ENCODE measurements around the gene AP5B1.
A peak's percentile ranks its signal among the peaks of the same experiment; 100 is the strongest.

The AP5B1 gene

GRCh38 chr11:65780770-65781151, at the start of gene AP5B1:
Gene AP5B1, minus strand, starts transcription at chr11:65780976. Its CDS starts 385 bp downstream, at chr11:65780591.
- peak; percentile 80 for DNase-seq

GRCh38 chr11:65829459-65829858, 48.7 kb upstream of the AP5B1 start:
- DNase-seq, result no peak

GRCh38 chr11:65826984-65827735, 46.4 kb upstream of the AP5B1 start:
- DNase-seq, result no peak

GRCh38 chr11:65822776-65823528, 42.2 kb upstream of the AP5B1 start:
- no peak for DNase-seq

- DNase-seq, result no peak
Observed at GRCh38 chr11:65821107-65821506, 40.3 kb upstream of the AP5B1 start.

- peak; percentile 100 for DNase-seq
Observed at GRCh38 chr11:65817835-65818680, 37.3 kb upstream of the AP5B1 start.

- no peak for DNase-seq
Observed at GRCh38 chr11:65817312-65817834, 36.6 kb upstream of the AP5B1 start.

GRCh38 chr11:65816696-65817095, 35.9 kb upstream of the AP5B1 start:
- DNase-seq, result no peak

- no peak for DNase-seq
Observed at GRCh38 chr11:65814986-65815565, 34.3 kb upstream of the AP5B1 start.

GRCh38 chr11:65814131-65814985, 33.6 kb upstream of the AP5B1 start:
- DNase-seq, result no peak

GRCh38 chr11:65811764-65812475, 31.1 kb upstream of the AP5B1 start:
- no peak for DNase-seq

GRCh38 chr11:65810046-65810868, 29.5 kb upstream of the AP5B1 start:
- no peak for DNase-seq

- DNase-seq, result no peak
Observed at GRCh38 chr11:65809496-65809895, 28.7 kb upstream of the AP5B1 start.

- DNase-seq, result no peak
Observed at GRCh38 chr11:65808744-65809341, 28.1 kb upstream of the AP5B1 start.

- no peak for DNase-seq
Observed at GRCh38 chr11:65806979-65807378, 26.2 kb upstream of the AP5B1 start.

GRCh38 chr11:65803797-65804492, 23.2 kb upstream of the AP5B1 start:
- no peak for DNase-seq

- no peak for DNase-seq
Observed at GRCh38 chr11:65802841-65803240, 22.1 kb upstream of the AP5B1 start.

GRCh38 chr11:65801153-65801987, 20.6 kb upstream of the AP5B1 start:
- no peak for DNase-seq

Measured in stimulated activated CD8-positive, alpha-beta memory T cell treated with anti-CD3 and anti-CD28 coated beads, Interleukin-4, amount 100 ng/mL, for 48 hours (primary cell).